ENCODE results near the gene ANO3. TPM values are rescaled to one million over a fixed set of nuclear protein-coding genes. Genes with fewer than 3 reads are reported as not detected.
A peak's percentile ranks its signal among the peaks of the same experiment; 100 is the strongest.
"Not testable (repeated sequence)": the region's sequence is repeated elsewhere in the genome, so short reads cannot be mapped to it uniquely, and the experiment has no call there.

Gene ANO3
- polyA plus RNA-seq, 1 donor = 0.33 TPM

DNA sequence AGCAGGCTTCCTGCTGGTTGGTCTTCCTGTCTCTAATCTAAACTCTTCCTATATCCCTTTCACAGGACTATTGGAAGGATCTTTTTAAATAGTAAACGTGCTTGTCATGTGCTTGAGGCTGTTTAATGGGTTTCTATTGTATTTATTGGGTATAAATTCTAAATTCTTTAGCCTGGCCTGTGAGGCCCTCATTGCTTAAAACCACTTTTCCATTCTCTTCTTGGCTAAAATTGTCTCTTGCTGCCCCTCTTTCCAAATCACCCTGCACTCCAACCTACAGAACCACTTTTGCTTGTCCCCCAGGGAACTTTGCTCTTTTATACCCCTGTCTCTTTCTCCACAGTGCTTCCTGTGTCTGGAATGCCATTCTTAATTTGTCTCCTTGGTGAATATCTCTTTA lies 286.5 kb downstream of the ANO3 start:
- H3K4me1 ChIP-seq (ENCODE audit: control insufficient read depth, insufficient read depth, low read length) = no peaks in the 10 kb centered on the region
- no CpG with 5 or more reads among the region's 1 CpG for WGBS (ENCODE audit: insufficient coverage, low lambda C conversion rate)

DNA sequence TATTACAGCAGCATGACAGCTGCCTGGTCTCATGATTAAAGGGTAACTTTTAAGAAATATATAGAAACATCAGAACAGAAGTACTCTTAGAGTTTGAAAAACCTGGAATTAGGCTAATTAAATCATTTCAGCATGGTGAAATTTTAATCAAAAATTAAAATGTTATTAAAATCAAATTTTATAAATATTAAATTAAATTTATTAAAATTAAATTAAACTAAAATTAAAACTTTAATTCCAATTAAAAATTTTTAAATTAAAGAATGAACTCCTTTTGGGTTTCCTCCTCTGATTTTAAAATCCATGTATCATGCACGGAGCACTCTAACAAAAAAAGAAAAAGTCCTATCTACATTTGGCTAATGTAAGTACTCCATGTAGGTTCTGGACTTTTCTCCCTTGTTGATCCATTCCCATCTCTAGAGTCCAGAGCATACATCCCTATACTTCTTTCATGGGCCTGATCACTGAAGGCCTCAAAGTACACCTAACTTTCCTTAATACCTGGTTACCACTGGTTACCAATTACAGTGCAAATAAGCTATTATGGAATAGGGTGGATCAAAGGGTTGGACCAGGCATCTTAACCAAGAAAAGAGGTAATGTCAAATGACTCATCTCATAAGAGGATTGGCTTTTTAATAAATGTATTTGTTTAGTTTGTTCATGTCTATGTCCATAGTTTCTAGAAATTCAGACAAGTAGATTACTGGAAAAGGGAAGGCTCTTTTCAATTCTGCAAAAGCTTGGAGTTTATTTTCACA lies 288.5 kb downstream of the ANO3 start:
- WGBS (ENCODE audit: insufficient coverage, low lambda C conversion rate) = 100% methylated on average over 1 of the region's 1 CpG
- H3K27me3 ChIP-seq (ENCODE audit: control insufficient read depth, insufficient read depth, low read length) = no peaks in the 10 kb centered on the region
- DNase-seq = no peak
- H3K4me1 ChIP-seq (ENCODE audit: control insufficient read depth, insufficient read depth, low read length) = no peaks in the 10 kb centered on the region
- no peak overlapping the region for H3K27ac ChIP-seq (ENCODE audit: low read length)
- no peak overlapping the region for H3K4me3 ChIP-seq (ENCODE audit: low read length)
- H3K36me3 ChIP-seq (ENCODE audit: control insufficient read depth, insufficient read depth, low read length) = no peaks in the 10 kb centered on the region
- no peaks in the 10 kb centered on the region for H3K9me3 ChIP-seq (ENCODE audit: control insufficient read depth, low read depth, low read length)

More for the DNA sequence above, 286.5 kb downstream of the ANO3 start:
- Histone ChIP-seq H3K9me3 (ENCODE audit: control insufficient read depth, low read depth, low read length) (no peaks in the 10 kb centered on the region), H3K27me3 (ENCODE audit: control insufficient read depth, insufficient read depth, low read length) (no peaks in the 10 kb centered on the region), H3K27ac (ENCODE audit: low read length) (no peak overlapping the region), H3K36me3 (ENCODE audit: control insufficient read depth, insufficient read depth, low read length) (no peaks in the 10 kb centered on the region), H3K4me3 (ENCODE audit: low read length) (no peak overlapping the region)
- DNase-seq = no peak

DNA sequence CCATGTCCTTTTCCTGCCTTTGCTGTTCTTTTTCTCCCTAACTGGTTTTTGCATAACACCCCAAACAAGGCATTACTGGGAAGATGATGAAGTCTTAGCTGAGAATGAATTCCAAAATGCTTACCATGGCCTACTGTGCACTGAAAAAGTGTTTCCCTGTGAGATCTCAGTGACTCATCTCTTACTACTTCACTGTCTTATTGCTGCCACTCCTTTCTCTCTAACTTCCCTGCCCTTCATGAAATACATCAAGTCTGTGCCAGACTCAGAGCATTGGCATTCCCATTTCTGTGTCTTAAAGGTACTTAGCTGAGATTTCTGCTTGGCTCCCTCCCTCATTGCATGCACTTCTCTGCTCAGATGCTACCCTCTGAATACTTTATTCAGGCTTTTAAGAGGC lies 289.2 kb downstream of the ANO3 start:
- Histone ChIP-seq H3K4me3 (ENCODE audit: low read length) (no peak overlapping the region), H3K27ac (ENCODE audit: low read length) (no peak overlapping the region), H3K4me1 (ENCODE audit: control insufficient read depth, insufficient read depth, low read length) (no peaks in the 10 kb centered on the region), H3K27me3 (ENCODE audit: control insufficient read depth, insufficient read depth, low read length) (no peaks in the 10 kb centered on the region), H3K9me3 (ENCODE audit: control insufficient read depth, low read depth, low read length) (no peaks in the 10 kb centered on the region), H3K36me3 (ENCODE audit: control insufficient read depth, insufficient read depth, low read length) (no peaks in the 10 kb centered on the region)
- no peak for DNase-seq

DNA sequence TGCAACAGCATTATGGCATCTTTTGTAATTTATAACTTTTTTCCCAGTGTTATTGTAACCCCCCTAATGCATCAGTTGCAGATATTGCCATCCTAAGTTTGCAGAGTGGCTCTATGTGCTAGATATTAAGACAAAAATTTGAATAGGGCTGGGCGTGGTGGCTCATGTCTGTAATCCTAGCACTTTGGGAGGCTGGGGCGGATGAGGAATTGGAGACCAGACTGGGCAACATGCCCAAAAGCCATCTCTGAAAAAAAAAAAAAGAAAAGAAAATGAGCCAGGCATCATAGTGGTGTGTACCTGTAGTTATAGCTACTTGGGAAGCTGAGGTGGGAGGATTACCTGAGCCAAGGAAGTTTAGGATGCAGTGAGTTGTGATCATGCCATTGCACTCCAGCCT lies 290.3 kb downstream of the ANO3 start:
- no peak overlapping the region for H3K27ac ChIP-seq (ENCODE audit: low read length)
- H3K27me3 ChIP-seq (ENCODE audit: control insufficient read depth, insufficient read depth, low read length) = no peaks in the 10 kb centered on the region
- WGBS (ENCODE audit: insufficient coverage, low lambda C conversion rate) = no CpG with 5 or more reads among the region's 2 CpGs
- no peak overlapping the region for H3K4me3 ChIP-seq (ENCODE audit: low read length)
- no peaks in the 10 kb centered on the region for H3K36me3 ChIP-seq (ENCODE audit: control insufficient read depth, insufficient read depth, low read length)
- H3K4me1 ChIP-seq (ENCODE audit: control insufficient read depth, insufficient read depth, low read length) = no peaks in the 10 kb centered on the region
- no peak for DNase-seq
- no peaks in the 10 kb centered on the region for H3K9me3 ChIP-seq (ENCODE audit: control insufficient read depth, low read depth, low read length)

DNA sequence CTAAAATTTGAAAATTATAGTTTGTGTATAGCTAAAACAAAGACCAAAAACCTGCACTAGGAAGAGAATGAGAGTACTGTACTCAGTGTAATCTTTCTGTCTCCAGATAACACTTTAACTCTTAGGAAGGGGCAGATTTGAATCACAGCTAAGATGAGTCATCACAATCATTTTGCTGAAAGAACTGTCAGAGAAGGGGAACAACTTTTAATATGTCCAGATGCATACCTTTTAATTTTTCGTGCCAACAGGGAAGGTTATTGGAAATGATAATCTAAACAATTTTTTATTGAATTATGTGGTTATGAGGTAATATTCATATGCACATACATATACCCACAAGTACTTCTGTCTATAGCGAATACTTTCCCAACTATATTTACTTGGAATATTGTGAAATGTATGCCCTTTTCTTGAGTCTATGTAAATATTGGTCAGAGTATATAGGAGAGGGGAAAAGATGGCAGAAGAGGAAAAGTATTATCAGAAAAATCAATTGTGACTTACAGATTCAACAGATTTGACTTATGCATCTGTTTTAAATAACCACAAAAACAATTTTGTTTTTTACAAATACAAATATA lies 291.2 kb downstream of the ANO3 start:
- Histone ChIP-seq H3K27me3 (ENCODE audit: control insufficient read depth, insufficient read depth, low read length) (no peaks in the 10 kb centered on the region), H3K9me3 (ENCODE audit: control insufficient read depth, low read depth, low read length) (no peaks in the 10 kb centered on the region), H3K27ac (ENCODE audit: low read length) (no peak overlapping the region), H3K4me3 (ENCODE audit: low read length) (no peak overlapping the region), H3K4me1 (ENCODE audit: control insufficient read depth, insufficient read depth, low read length) (no peaks in the 10 kb centered on the region), H3K36me3 (ENCODE audit: control insufficient read depth, insufficient read depth, low read length) (no peaks in the 10 kb centered on the region)
- no peak for DNase-seq
- no CpG with 5 or more reads among the region's 2 CpGs for WGBS (ENCODE audit: insufficient coverage, low lambda C conversion rate)

DNA sequence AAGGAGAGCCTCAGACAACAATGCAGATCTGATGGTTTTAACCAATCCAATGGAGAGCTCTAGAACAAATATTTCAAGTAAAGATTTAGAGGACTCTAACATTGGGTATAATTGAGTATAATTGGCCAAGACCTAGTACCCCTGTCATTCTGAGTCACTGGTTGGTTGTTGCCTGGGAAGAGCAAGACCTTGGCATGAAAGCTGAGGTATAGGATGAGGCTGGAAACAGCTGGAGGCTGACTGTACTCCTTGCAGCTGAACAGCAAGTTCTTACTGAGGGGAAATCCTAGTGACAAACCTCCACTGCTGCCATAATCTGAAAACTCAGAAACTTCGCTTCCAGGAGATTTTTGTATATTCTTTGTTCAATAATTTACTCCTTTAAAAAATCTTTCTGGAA lies 294.4 kb downstream of the ANO3 start:
- 100% methylated on average over 1 of the region's 1 CpG for WGBS (ENCODE audit: insufficient coverage, low lambda C conversion rate)
- no peak overlapping the region for H3K27ac ChIP-seq (ENCODE audit: low read length)
- H3K4me3 ChIP-seq (ENCODE audit: low read length) = no peak overlapping the region
- H3K9me3 ChIP-seq (ENCODE audit: control insufficient read depth, low read depth, low read length) = no peaks in the 10 kb centered on the region
- no peak for DNase-seq
- H3K36me3 ChIP-seq (ENCODE audit: control insufficient read depth, insufficient read depth, low read length) = no peaks in the 10 kb centered on the region
- no peaks in the 10 kb centered on the region for H3K4me1 ChIP-seq (ENCODE audit: control insufficient read depth, insufficient read depth, low read length)
- no peaks in the 10 kb centered on the region for H3K27me3 ChIP-seq (ENCODE audit: control insufficient read depth, insufficient read depth, low read length)

DNA sequence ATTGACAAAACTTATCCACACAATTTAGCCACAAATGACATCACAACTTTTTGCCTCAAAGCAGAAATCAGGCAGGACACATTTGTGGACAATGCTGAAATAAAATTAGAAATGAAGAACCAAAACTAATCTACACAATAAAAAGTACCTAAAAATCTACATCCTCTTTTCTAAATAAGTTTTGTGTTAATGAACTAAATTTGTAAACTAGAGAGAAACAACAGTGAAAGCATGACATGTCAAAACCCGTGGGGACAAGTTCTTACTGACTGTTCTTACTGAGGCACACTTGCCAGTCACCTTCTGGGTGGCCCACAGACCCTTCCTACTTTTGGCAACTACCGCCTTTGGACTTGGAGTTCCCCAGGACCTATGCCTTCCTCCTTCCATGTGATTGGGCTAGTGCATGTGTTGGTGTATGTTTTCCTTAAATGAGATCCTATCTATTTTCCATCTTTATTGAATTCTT lies 300.8 kb downstream of the ANO3 start:
- Histone ChIP-seq H3K27ac (ENCODE audit: low read length) (no peak overlapping the region), H3K4me3 (ENCODE audit: low read length) (no peak overlapping the region), H3K36me3 (ENCODE audit: control insufficient read depth, insufficient read depth, low read length) (no peaks in the 10 kb centered on the region), H3K4me1 (ENCODE audit: control insufficient read depth, insufficient read depth, low read length) (no peaks in the 10 kb centered on the region), H3K27me3 (ENCODE audit: control insufficient read depth, insufficient read depth, low read length) (no peaks in the 10 kb centered on the region), H3K9me3 (ENCODE audit: control insufficient read depth, low read depth, low read length) (no peaks in the 10 kb centered on the region)
- no peak for DNase-seq
- WGBS (ENCODE audit: insufficient coverage, low lambda C conversion rate) = no CpG with 5 or more reads among the region's 2 CpGs

DNA sequence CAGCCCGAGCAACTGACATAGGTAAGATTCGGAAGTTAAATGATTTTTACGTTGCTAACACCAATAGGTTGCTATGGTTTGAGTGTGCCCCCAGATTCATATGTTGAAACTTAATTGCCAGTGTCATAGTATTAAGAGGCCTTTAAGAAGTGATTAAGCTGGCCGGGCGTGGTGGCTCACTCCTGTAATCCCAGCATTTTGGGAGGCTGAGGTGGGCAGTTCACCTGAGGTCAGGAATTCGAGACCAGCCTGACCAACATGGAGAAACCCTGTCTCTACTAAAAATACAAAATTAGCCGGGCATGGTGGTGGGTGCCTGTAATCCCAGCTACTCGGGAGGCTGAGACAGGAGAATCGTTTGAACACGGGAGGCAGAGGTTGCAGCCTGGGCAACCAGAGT lies 311.4 kb downstream of the ANO3 start:
- not testable (repeated sequence) for H3K4me3 ChIP-seq (ENCODE audit: low read length); H3K9me3 ChIP-seq (ENCODE audit: control insufficient read depth, low read depth, low read length); H3K36me3 ChIP-seq (ENCODE audit: control insufficient read depth, insufficient read depth, low read length); DNase-seq; H3K27me3 ChIP-seq (ENCODE audit: control insufficient read depth, insufficient read depth, low read length); H3K27ac ChIP-seq (ENCODE audit: low read length); H3K4me1 ChIP-seq (ENCODE audit: control insufficient read depth, insufficient read depth, low read length)
- no CpG with 5 or more reads among the region's 10 CpGs for WGBS (ENCODE audit: insufficient coverage, low lambda C conversion rate)

DNA sequence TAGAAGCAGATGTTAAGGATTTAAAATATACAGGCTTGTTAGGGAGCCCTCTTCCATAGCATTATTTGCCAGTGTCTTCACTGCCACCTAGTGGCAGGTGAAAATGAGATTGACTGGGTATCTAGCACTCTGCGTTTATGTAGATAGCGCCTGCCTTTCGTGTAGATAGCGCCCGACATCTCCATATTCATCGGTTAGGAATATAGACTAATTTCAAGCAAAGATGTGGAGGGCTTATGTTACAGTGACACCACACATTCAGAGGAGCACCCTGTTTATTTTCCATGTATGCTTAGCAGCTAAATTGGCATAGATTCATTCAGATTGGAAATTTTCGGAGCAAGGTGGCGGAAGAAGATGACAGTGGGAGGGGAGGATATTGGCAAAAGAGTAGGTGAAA lies 318.0 kb downstream of the ANO3 start:
- H3K36me3 ChIP-seq (ENCODE audit: control insufficient read depth, insufficient read depth, low read length) = no peaks in the 10 kb centered on the region
- WGBS (ENCODE audit: insufficient coverage, low lambda C conversion rate) = 89% methylated on average over 2 of the region's 8 CpGs
- H3K4me3 ChIP-seq (ENCODE audit: low read length) = no peak overlapping the region
- peak; percentile 62 to 66 for DNase-seq
- no peaks in the 10 kb centered on the region for H3K27me3 ChIP-seq (ENCODE audit: control insufficient read depth, insufficient read depth, low read length)
- no peaks in the 10 kb centered on the region for H3K9me3 ChIP-seq (ENCODE audit: control insufficient read depth, low read depth, low read length)
- no peak overlapping the region for H3K27ac ChIP-seq (ENCODE audit: low read length)
- H3K4me1 ChIP-seq (ENCODE audit: control insufficient read depth, insufficient read depth, low read length) = no peaks in the 10 kb centered on the region

DNA sequence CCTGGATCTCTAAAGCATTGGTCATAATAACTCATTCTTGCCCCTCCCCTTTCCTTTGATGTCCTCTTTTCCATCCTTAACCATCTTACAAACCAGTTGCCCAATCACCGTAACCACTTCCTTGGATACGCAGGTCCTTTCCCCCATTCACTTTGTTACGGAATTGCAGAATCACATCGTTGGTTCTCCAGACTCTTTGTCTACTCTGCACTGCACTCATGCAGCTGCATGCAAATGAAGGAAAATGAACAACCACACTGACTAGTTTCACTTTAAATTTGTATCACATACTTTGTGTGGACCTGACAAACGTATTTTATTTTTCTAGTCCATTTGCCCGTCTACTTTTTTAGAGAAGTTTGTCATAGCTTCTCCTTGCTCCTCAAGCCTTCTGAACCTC lies 320.0 kb downstream of the ANO3 start:
- WGBS (ENCODE audit: insufficient coverage, low lambda C conversion rate) = 86% methylated on average over 3 of the region's 6 CpGs
- H3K27ac ChIP-seq (ENCODE audit: low read length) = no peak overlapping the region
- H3K36me3 ChIP-seq (ENCODE audit: control insufficient read depth, insufficient read depth, low read length) = no peaks in the 10 kb centered on the region
- no peaks in the 10 kb centered on the region for H3K9me3 ChIP-seq (ENCODE audit: control insufficient read depth, low read depth, low read length)
- no peaks in the 10 kb centered on the region for H3K27me3 ChIP-seq (ENCODE audit: control insufficient read depth, insufficient read depth, low read length)
- H3K4me1 ChIP-seq (ENCODE audit: control insufficient read depth, insufficient read depth, low read length) = no peaks in the 10 kb centered on the region
- no peak for DNase-seq
- no peak overlapping the region for H3K4me3 ChIP-seq (ENCODE audit: low read length)

DNA sequence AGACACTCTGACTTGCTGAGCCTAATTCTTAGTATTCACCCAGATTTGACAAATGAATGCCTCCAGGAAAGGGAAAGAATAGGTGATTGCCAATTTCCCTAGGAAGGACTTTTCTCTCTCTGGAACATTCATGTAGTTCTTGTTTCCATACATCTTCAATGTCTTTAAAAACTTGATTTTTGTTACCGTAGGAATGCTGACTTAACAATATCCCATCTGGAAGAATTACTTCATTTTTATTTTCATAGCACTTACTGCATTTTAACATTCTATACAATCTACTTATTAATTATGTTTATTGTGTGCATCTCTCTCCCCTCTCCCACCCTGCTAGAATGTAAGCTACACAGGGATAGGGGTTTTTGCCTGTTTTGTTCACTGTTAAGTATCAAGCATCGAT lies 323.4 kb downstream of the ANO3 start:
- 100% methylated on average over 1 of the region's 2 CpGs for WGBS (ENCODE audit: insufficient coverage, low lambda C conversion rate)
- no peaks in the 10 kb centered on the region for H3K9me3 ChIP-seq (ENCODE audit: control insufficient read depth, low read depth, low read length)

More for the DNA sequence above, 323.4 kb downstream of the ANO3 start:
- Histone ChIP-seq H3K27me3 (ENCODE audit: control insufficient read depth, insufficient read depth, low read length) (no peaks in the 10 kb centered on the region), H3K27ac (ENCODE audit: low read length) (no peak overlapping the region), H3K4me3 (ENCODE audit: low read length) (no peak overlapping the region), H3K36me3 (ENCODE audit: control insufficient read depth, insufficient read depth, low read length) (no peaks in the 10 kb centered on the region), H3K4me1 (ENCODE audit: control insufficient read depth, insufficient read depth, low read length) (no peaks in the 10 kb centered on the region)
- no peak for DNase-seq
